ENCODE data around the gene KCNAB1. TPM values are rescaled to one million over a fixed set of nuclear protein-coding genes. Genes with fewer than 3 reads are reported as not detected.

KCNAB1 gene
- total RNA-seq, 1 experiment from 2014 or later = 1.0 TPM

- TF ChIP-seq AR (CRISPR knock-in tag; IDR thresholded peaks at IDR 0.05) (no peak), ZNF138 (CRISPR knock-in tag; conservative IDR thresholded peaks at IDR 0.05) (no peak), RORB (CRISPR knock-in tag; IDR thresholded peaks at IDR 0.05) (no peak), HMGA2 (CRISPR knock-in tag; IDR thresholded peaks at IDR 0.05) (no peak), CDX4 (CRISPR knock-in tag; IDR thresholded peaks at IDR 0.05; ENCODE audit: borderline replicate concordance) (no peak), MYBL2 (CRISPR knock-in tag; IDR thresholded peaks at IDR 0.05) (no peak), FOXP1 (CRISPR knock-in tag; IDR thresholded peaks at IDR 0.05; ENCODE audit: borderline replicate concordance) (no peak), TCF7 (CRISPR knock-in tag; IDR thresholded peaks at IDR 0.05; ENCODE audit: low read depth) (no peak), ETV6 (CRISPR knock-in tag; IDR thresholded peaks at IDR 0.05) (no peak), NFE2L1 (CRISPR knock-in tag; IDR thresholded peaks at IDR 0.05) (no peak), PRDM15 (CRISPR knock-in tag; IDR thresholded peaks at IDR 0.05) (no peak), ZNF425 (CRISPR knock-in tag; conservative IDR thresholded peaks at IDR 0.05) (no peak)
Measured at GRCh38 chr3:156554515-156554841, 434.1 kb downstream of the KCNAB1 start (continued).

- DNase-seq (ENCODE audit: low spot score) (peak; percentile 98), ATAC-seq (peak; percentile 100)
- no peaks in the 10 kb centered on the region for H3K27me3 Mint-ChIP-seq (ENCODE audit: low read depth)
- H3K36me3 Mint-ChIP-seq = peaks cover 35% of the 10 kb centered on the region
- H3K4me1 Mint-ChIP-seq = peaks cover 20% of the 10 kb centered on the region
- peak within 1 kb of the TSS; percentile 95 for H3K4me3 Mint-ChIP-seq
- H3K9me3 Mint-ChIP-seq = no peaks in the 10 kb centered on the region
- ChIA-PET CTCF (interaction anchor here (0.9 to 3.4 kb wide), 12 partner anchors 11 to 605 kb away, joined by 3 to 18 read pairs (median 6); partner anchors contain the start of genes CCNL1 and TIPARP), POLR2A (interaction anchor here (0.6 to 1.6 kb wide), 14 partner anchors 12 to 606 kb away, joined by 3 to 12 read pairs (median 4); partner anchors contain the start of gene TIPARP)
- peak within 1 kb of the TSS; percentile 95 for H3K27ac Mint-ChIP-seq
- TF ChIP-seq ZNF121 (CRISPR knock-in tag; IDR thresholded peaks at IDR 0.05) = no peak
- TF ChIP-seq ETV6 (CRISPR knock-in tag; IDR thresholded peaks at IDR 0.05) = no peak
- TF ChIP-seq RORB (CRISPR knock-in tag; IDR thresholded peaks at IDR 0.05) = no peak
- TF ChIP-seq CDX4 (CRISPR knock-in tag; IDR thresholded peaks at IDR 0.05; ENCODE audit: borderline replicate concordance) = no peak
- no peak for TF ChIP-seq NR2C2 (CRISPR knock-in tag; IDR thresholded peaks at IDR 0.05)
- TF ChIP-seq NR3C1 (CRISPR knock-in tag; conservative IDR thresholded peaks at IDR 0.05; ENCODE audit: low read depth) = no peak
- TF ChIP-seq GABPB1 (CRISPR knock-in tag; IDR thresholded peaks at IDR 0.05) = peak; percentile 37; the same call in 1 of the 2 replicates
- TF ChIP-seq ZNF532 (CRISPR knock-in tag; IDR thresholded peaks at IDR 0.05; ENCODE audit: borderline replicate concordance) = no peak
- TF ChIP-seq CREB1 (CRISPR knock-in tag; IDR thresholded peaks at IDR 0.05) = no peak
- TF ChIP-seq ZNF396 (CRISPR knock-in tag; IDR thresholded peaks at IDR 0.05; ENCODE audit: borderline replicate concordance) = no peak
- TF ChIP-seq SP1 (CRISPR knock-in tag; conservative IDR thresholded peaks at IDR 0.05) = peak; percentile 94
Measured at GRCh38 chr3:156554842-156555687, 434.7 kb downstream of the KCNAB1 start, which contains the start of gene SSR3. Gene SSR3 (minus strand): TSS chr3:156555117. CDS start chr3:156555089, 28 bp downstream.

Measured in WTC11 (cell line).